ENCODE results near the gene HGFAC.

HGFAC gene

GRCh38 chr4:3485886-3486540 lies 44.2 kb downstream of the HGFAC start:
- no peak overlapping the region for H3K4me3 ChIP-seq (ENCODE audit: low read depth, low read length)
- TF ChIP-seq CTCF (IDR thresholded peaks at IDR 0.05; ENCODE audit: control insufficient read depth, extremely low read depth, insufficient read depth): no peak
- no peak for DNase-seq (ENCODE audit: low read depth)

GRCh38 chr4:3486541-3487540 lies 45.1 kb downstream of the HGFAC start:
- DNase-seq (ENCODE audit: low read depth): no peak
- TF ChIP-seq CTCF (IDR thresholded peaks at IDR 0.05; ENCODE audit: control insufficient read depth, extremely low read depth, insufficient read depth): no peak
- H3K4me3 ChIP-seq (ENCODE audit: low read depth, low read length): no peak overlapping the region

GRCh38 chr4:3487861-3488260 lies 46.1 kb downstream of the HGFAC start:
- TF ChIP-seq CTCF (IDR thresholded peaks at IDR 0.05; ENCODE audit: control insufficient read depth, extremely low read depth, insufficient read depth): no peak
- no peak overlapping the region for H3K4me3 ChIP-seq (ENCODE audit: low read depth, low read length)
- no peak for DNase-seq (ENCODE audit: low read depth)

GRCh38 chr4:3488820-3489219 lies 47.1 kb downstream of the HGFAC start:
- TF ChIP-seq CTCF (IDR thresholded peaks at IDR 0.05; ENCODE audit: control insufficient read depth, extremely low read depth, insufficient read depth): no peak
- no peak overlapping the region for H3K4me3 ChIP-seq (ENCODE audit: low read depth, low read length)
- no peak for DNase-seq (ENCODE audit: low read depth)

- DNase-seq (ENCODE audit: low read depth): no peak
- no peak for TF ChIP-seq CTCF (IDR thresholded peaks at IDR 0.05; ENCODE audit: control insufficient read depth, extremely low read depth, insufficient read depth)
- H3K4me3 ChIP-seq (ENCODE audit: low read depth, low read length): no peak overlapping the region
These were observed 47.7 kb downstream of the HGFAC start for GRCh38 chr4:3489451-3489962.

- no peak for DNase-seq (ENCODE audit: low read depth)
- TF ChIP-seq CTCF (IDR thresholded peaks at IDR 0.05; ENCODE audit: control insufficient read depth, extremely low read depth, insufficient read depth): no peak
- no peak overlapping the region for H3K4me3 ChIP-seq (ENCODE audit: low read depth, low read length)
These were observed 50.1 kb downstream of the HGFAC start for GRCh38 chr4:3491681-3492405.

Measured in LNCaP clone FGC (cell line).